GM12864 (cell line): ENCODE data around the gene IRF7.

Experiments
- DNase-seq: peaks from one replicate; pipeline ENCODE4 v3.0.0-alpha.2; 2011; ENCODE audit warnings: low read depth
- H3K4me3 ChIP-seq: 2 replicates; pipeline ENCODE4 v1.5.1; 2011; ENCODE audit warnings: mild to moderate bottlenecking, low read depth, low read length, control low read depth
- TF ChIP-seq, protein P1 (sequence below): IDR thresholded peaks from 2 replicates; pipeline ENCODE4 v1.5.1; 2011; ENCODE audit warnings: low read depth, mild to moderate bottlenecking, moderate library complexity, low read length, control low read depth, inconsistent platforms; ENCODE audit errors: missing control alignments

The IRF7 gene

DNA sequence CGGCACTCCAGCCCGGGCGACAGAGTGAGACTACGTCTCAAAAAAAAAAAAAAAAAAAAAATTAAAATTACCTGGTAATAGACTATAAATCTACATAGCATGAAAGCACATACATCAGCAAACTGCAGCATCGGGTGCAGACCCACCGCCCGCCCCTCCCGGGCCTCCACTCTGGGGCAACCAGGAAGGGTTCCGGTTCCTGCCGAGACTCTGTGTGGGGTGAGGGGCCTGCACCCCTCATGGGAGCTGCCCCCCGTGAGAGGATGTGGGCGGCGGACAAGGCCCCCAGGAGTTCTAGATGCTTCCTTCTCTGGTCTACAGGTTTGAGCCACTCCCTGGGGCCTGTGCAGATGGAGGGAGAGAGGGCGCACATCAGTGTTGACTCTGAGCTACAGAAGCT is 30.5 kb upstream of the IRF7 start:
- DNase-seq = no peak
- H3K4me3 ChIP-seq = no peak overlapping the region
- TF ChIP-seq, protein P1, sequence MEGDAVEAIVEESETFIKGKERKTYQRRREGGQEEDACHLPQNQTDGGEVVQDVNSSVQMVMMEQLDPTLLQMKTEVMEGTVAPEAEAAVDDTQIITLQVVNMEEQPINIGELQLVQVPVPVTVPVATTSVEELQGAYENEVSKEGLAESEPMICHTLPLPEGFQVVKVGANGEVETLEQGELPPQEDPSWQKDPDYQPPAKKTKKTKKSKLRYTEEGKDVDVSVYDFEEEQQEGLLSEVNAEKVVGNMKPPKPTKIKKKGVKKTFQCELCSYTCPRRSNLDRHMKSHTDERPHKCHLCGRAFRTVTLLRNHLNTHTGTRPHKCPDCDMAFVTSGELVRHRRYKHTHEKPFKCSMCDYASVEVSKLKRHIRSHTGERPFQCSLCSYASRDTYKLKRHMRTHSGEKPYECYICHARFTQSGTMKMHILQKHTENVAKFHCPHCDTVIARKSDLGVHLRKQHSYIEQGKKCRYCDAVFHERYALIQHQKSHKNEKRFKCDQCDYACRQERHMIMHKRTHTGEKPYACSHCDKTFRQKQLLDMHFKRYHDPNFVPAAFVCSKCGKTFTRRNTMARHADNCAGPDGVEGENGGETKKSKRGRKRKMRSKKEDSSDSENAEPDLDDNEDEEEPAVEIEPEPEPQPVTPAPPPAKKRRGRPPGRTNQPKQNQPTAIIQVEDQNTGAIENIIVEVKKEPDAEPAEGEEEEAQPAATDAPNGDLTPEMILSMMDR = no peak

DNA sequence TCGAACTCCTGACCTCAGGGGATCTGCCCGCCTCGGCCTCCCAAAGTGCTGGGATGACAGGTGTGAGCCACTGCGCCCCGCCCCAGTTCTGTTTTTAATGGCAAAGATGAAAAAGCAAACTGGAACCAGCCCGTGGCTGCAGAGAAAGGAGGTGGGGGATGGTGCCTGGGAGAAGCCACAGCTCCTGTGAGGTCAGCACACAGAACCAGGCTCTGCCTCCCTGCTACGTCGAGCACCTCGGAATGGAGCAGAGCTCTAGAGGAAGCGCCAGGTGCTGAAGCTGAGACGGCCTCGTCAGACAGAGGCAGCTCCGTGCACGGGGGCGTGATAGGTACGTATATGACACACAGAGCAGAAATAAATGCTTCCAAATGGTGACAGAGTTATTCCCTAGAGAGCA is 29.8 kb upstream of the IRF7 start:
- H3K4me3 ChIP-seq = no peak overlapping the region
- TF ChIP-seq, protein P1 = no peak
- DNase-seq = no peak

DNA sequence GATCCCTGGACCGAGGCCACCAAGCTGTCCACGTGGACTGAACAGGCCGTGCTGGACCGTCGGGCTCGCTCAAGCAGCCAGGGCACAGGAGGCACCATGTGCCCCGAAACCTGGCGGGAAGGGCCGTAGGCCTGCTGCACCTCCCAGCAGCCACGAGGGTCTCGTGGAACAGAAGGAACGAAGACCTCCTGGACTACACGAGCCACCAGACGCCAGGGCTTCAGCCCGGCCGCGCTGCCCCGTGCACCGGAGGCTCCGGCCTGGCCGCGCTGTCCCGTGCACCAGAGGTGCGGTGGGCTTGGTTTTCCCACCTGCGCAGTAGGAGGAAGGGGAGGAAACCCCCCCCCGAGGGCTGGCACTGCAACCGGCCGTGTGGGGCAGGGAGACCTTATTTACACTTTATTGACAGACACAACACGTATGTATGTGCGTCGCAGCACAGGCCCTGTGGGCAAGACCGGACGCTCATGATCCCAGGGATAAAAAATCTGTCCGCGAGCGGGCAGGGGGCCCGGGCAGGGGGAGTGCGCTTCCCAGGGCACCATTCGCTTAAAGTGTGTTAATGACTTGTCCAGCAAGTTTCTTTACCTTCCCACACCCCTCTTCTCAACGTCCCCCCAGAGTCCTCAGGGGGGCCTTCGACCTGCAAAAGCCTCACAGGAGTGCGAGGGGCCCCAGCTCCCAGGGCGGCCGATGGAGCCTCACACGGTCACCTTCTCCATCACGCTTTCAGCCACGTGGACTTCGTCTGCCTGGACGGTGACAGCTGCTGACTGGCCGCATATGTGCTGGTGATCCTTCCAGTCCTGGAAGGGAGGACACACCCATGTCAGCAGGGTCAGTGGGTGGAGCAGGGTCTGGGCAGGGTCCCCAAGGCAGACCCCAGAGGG is 28.3 kb upstream of the IRF7 start:
- DNase-seq = no peak
- no peak overlapping the region for H3K4me3 ChIP-seq
- TF ChIP-seq, protein P1 = no peak

DNA sequence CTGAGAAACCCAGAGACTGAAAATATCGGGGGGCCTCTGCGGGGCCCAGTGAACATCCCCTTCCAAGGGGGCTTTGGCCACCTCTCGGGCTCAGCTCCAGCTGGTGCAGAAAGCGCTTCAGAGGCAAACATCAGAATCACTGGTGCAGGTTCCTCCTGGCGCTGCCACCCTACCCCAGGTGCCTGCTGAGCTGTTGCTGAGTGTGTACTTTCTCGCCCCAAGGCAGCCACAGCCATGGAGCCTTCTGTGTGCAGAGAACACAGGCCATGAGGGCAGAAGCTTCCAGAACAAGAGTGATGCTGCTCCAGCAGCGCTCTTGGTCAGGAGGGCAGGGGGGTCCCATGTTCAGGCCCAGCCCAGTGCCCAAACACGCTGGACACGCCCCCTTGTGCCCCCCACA is 27.6 kb upstream of the IRF7 start:
- DNase-seq = no peak
- TF ChIP-seq, protein P1 = no peak

DNA sequence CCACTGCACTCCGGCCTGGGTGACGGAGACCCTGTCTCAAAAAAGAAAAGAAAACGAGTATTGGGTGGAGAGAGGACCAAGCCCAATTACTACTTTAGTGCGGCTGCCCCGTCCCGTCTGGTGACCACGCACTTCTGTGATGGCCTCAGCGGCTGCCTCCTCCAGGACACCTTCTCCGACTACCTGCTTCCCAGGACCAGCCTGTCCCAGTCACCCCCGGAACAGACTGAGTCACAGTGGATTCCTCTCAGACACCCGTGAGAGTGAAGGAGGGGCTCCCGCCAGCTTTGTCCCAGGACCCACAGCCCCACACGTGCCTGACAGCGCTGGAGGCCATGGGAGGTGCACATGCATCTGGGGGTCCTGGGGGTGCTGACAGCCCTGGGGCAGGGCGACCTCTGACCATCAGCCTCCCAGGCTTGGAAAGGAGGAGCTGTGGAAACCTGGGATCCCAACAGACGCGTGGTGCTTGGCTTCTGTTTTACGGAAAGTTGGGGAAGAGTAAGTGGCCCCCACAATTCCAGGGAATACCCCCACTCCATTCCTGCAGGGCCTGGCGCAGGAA is 26.1 kb upstream of the IRF7 start:
- TF ChIP-seq, protein P1 = no peak
- H3K4me3 ChIP-seq = no peak overlapping the region
- no peak for DNase-seq

More for the DNA sequence above, 27.6 kb upstream of the IRF7 start:
- H3K4me3 ChIP-seq = no peak overlapping the region

DNA sequence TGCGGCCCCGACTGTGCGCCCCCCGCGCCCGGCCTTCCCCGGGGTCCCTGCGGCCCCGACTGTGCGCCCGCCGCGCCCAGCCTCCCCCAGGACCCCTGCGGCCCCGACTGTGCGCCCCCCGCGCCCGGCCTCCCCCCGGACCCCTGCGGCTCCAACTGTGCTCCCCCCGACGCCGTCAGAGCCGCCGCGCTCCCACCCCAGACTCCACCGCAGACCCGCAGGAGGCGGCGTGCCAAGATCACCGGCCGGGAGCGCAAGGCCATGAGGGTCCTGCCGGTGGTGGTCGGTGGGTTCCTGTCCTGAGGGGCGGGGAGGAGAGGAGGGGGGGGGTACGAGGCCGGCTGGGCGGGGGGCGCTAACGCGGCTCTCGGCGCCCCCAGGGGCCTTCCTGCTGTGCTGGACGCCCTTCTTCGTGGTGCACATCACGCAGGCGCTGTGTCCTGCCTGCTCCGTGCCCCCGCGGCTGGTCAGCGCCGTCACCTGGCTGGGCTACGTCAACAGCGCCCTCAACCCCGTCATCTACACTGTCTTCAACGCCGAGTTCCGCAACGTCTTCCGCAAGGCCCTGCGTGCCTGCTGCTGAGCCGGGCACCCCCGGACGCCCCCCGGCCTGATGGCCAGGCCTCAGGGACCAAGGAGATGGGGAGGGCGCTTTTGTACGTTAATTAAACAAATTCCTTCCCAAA is 24.4 kb upstream of the IRF7 start:
- DNase-seq = no peak
- no peak overlapping the region for H3K4me3 ChIP-seq
- TF ChIP-seq, protein P1 = no peak
